HuH-7 (cell line): Measurements from ENCODE around the gene ECEL1.
"Not testable (repeated sequence)": the region's sequence is repeated elsewhere in the genome, so short reads cannot be mapped to it uniquely, and the experiment has no call there.

Source experiments
- DNase-seq: peaks from one replicate; pipeline ENCODE4 v3.0.0; 2011; ENCODE audit warnings: low spot score

Gene ECEL1

GRCh38 chr2:232441147-232441651 lies 46.4 kb downstream of the ECEL1 start:
- no peak for DNase-seq

- DNase-seq, result peak; percentile 85
These were observed 47.2 kb downstream of the ECEL1 start for GRCh38 chr2:232440220-232441018.

GRCh38 chr2:232439758-232440135 lies 47.9 kb downstream of the ECEL1 start:
- no peak for DNase-seq

GRCh38 chr2:232438951-232439757 lies 48.5 kb downstream of the ECEL1 start:
- DNase-seq, result no peak

GRCh38 chr2:232438091-232438490 lies 49.5 kb downstream of the ECEL1 start:
- no peak for DNase-seq

- no peak for DNase-seq
These were observed 50.5 kb downstream of the ECEL1 start for GRCh38 chr2:232437195-232437571.

GRCh38 chr2:232436381-232437194 lies 51.0 kb downstream of the ECEL1 start:
- no peak for DNase-seq

GRCh38 chr2:232435805-232436204 lies 51.8 kb downstream of the ECEL1 start:
- no peak for DNase-seq

- no peak for DNase-seq
These were observed 52.3 kb downstream of the ECEL1 start for GRCh38 chr2:232435375-232435648.

GRCh38 chr2:232434563-232435374 lies 52.9 kb downstream of the ECEL1 start:
- DNase-seq, result no peak

- no peak for DNase-seq
These were observed 53.5 kb downstream of the ECEL1 start for GRCh38 chr2:232434091-232434490.

- not testable (repeated sequence) for DNase-seq
These were observed 54.0 kb downstream of the ECEL1 start for GRCh38 chr2:232433622-232434021.

GRCh38 chr2:232432598-232433184 lies 54.9 kb downstream of the ECEL1 start:
- DNase-seq, result no peak

- no peak for DNase-seq
These were observed 55.7 kb downstream of the ECEL1 start for GRCh38 chr2:232431705-232432590.
